Mesenchymal stem cell (in vitro differentiated cells and primary cell): ENCODE measurements around the gene KANK4.

Source experiments
- DNase-seq: peaks from one replicate; pipeline ENCODE4 v3.0.0-alpha.2; 2013
- H2AFZ ChIP-seq: one replicate; pipeline ENCODE4 v1.6.1; 2013; ENCODE audit warnings: low read depth, mild to moderate bottlenecking, control low read depth, inconsistent platforms, low read length, moderate library complexity
- H2AK5ac ChIP-seq: 2 replicates; pipeline ENCODE4 v1.6.1; 2013; ENCODE audit warnings: low read length, moderate library complexity, mild to moderate bottlenecking, inconsistent platforms; ENCODE audit not compliant: severe bottlenecking
- H2BK120ac ChIP-seq: one replicate; pipeline ENCODE4 v1.6.1; 2013; ENCODE audit warnings: low read depth, mild to moderate bottlenecking, inconsistent platforms, low read length, moderate library complexity
- H2BK12ac ChIP-seq, 2 experiments: one replicate each; pipeline ENCODE4 v1.6.1; 2013; ENCODE audit warnings: inconsistent platforms in 2 of 2, low read length in 2 of 2, mild to moderate bottlenecking in 2 of 2, moderate library complexity in 2 of 2, control low read depth in 1 of 2
- H2BK15ac ChIP-seq: one replicate; pipeline ENCODE4 v1.6.1; 2013; ENCODE audit warnings: mild to moderate bottlenecking, low read depth, inconsistent platforms; ENCODE audit not compliant: poor library complexity, severe bottlenecking
- H2BK5ac ChIP-seq: 2 replicates; pipeline ENCODE4 v1.6.1; 2013; ENCODE audit warnings: low read depth, mild to moderate bottlenecking, low read length, control low read depth, inconsistent platforms; ENCODE audit not compliant: poor library complexity, severe bottlenecking
- H3K14ac ChIP-seq, 2 experiments: one replicate each; pipeline ENCODE4 v1.6.1; 2013; ENCODE audit warnings: inconsistent platforms in 2 of 2, low read length in 2 of 2, control low read depth in 1 of 2, mild to moderate bottlenecking in 1 of 2, moderate library complexity in 1 of 2
- H3K18ac ChIP-seq, 2 experiments: one replicate each; pipeline ENCODE4 v1.6.1; 2013; ENCODE audit warnings: inconsistent platforms in 2 of 2, low read length in 2 of 2, control low read depth in 1 of 2, low read depth in 1 of 2, mild to moderate bottlenecking in 1 of 2
- H3K23ac ChIP-seq, 2 experiments: one replicate each; pipeline ENCODE4 v1.6.1; 2013; ENCODE audit warnings: inconsistent platforms in 2 of 2, low read length in 2 of 2, mild to moderate bottlenecking in 2 of 2, moderate library complexity in 2 of 2, control low read depth in 1 of 2
- H3K27ac ChIP-seq: 2 replicates; pipeline ENCODE4 v1.5.1; 2013; ENCODE audit warnings: mild to moderate bottlenecking, moderate library complexity, low read length, control low read depth, inconsistent platforms; ENCODE audit not compliant: poor library complexity, severe bottlenecking
- H3K27me3 ChIP-seq, 2 experiments: 2 replicates each; pipeline versions ENCODE4 v1.6.1 to v1.7.0; 2013; ENCODE audit warnings: low read length in 2 of 2, mild to moderate bottlenecking in 2 of 2, moderate library complexity in 2 of 2, control low read depth in 1 of 2, inconsistent platforms in 1 of 2; ENCODE audit not compliant: control insufficient read depth in 1 of 2, insufficient read depth in 1 of 2
- H3K36me3 ChIP-seq, 2 experiments: 2 replicates each; pipeline versions ENCODE4 v1.6.1 to v1.7.0; 2013; ENCODE audit warnings: low read length in 2 of 2, control low read depth in 1 of 2, inconsistent platforms in 1 of 2, low read depth in 1 of 2, mild to moderate bottlenecking in 1 of 2; ENCODE audit not compliant: insufficient read depth in 2 of 2, control insufficient read depth in 1 of 2
- H3K4ac ChIP-seq, 2 experiments: one replicate each; pipeline ENCODE4 v1.6.1; 2013; ENCODE audit warnings: inconsistent platforms in 2 of 2, low read length in 2 of 2, mild to moderate bottlenecking in 2 of 2, moderate library complexity in 2 of 2, control low read depth in 1 of 2, low read depth in 1 of 2
- H3K4me1 ChIP-seq: 2 replicates; pipeline ENCODE4 v1.6.1; 2013; ENCODE audit warnings: low read depth, low read length, control low read depth; ENCODE audit not compliant: control insufficient read depth, insufficient read depth
- H3K4me2 ChIP-seq: 2 replicates; pipeline ENCODE4 v1.6.1; 2013; ENCODE audit warnings: low read length, mild to moderate bottlenecking, inconsistent platforms; ENCODE audit not compliant: poor library complexity, severe bottlenecking
- H3K4me3 ChIP-seq, 2 experiments: 2 replicates each; pipeline versions ENCODE4 v1.5.1 to v1.7.0; 2013; ENCODE audit warnings: low read length in 2 of 2, mild to moderate bottlenecking in 2 of 2, control low read depth in 1 of 2, low read depth in 1 of 2; ENCODE audit not compliant: insufficient read depth in 1 of 2
- H3K79me1 ChIP-seq: replicated peaks from 2 replicates; pipeline ENCODE4 v1.6.1; 2013; ENCODE audit warnings: mild to moderate bottlenecking, control low read depth, low read length, inconsistent platforms; ENCODE audit not compliant: poor library complexity, severe bottlenecking
- H3K9ac ChIP-seq: 2 replicates; pipeline ENCODE4 v1.7.0; 2013; ENCODE audit warnings: mild to moderate bottlenecking, low read length, moderate library complexity
- H3K9me3 ChIP-seq: 2 replicates; pipeline ENCODE4 v1.7.0; 2013; ENCODE audit warnings: mild to moderate bottlenecking, low read length; ENCODE audit not compliant: control insufficient read depth
- H4K8ac ChIP-seq: one replicate; pipeline ENCODE4 v1.6.1; 2013; ENCODE audit warnings: inconsistent platforms, mild to moderate bottlenecking, low read length, moderate library complexity
- H4K91ac ChIP-seq: one replicate; pipeline ENCODE4 v1.6.1; 2013; ENCODE audit warnings: mild to moderate bottlenecking, low read length, inconsistent platforms
- WGBS: methylation state at CpG from one replicate; pipeline ENCODE4 v1.1.7; 2013; ENCODE audit warnings: mixed read lengths; 5-methylcytosine and 5-hydroxymethylcytosine counted together

KANK4 gene

GRCh38 chr1:62271948-62272728 is 47.1 kb downstream of the KANK4 start:
- WGBS = 22% methylated on average over 12 of the region's 13 CpGs
- H3K4ac ChIP-seq = no peak overlapping the region
- no peak overlapping the region for H3K23ac ChIP-seq
- no peaks in the 10 kb centered on the region for H3K9me3 ChIP-seq
- no peaks in the 10 kb centered on the region for H3K36me3 ChIP-seq
- H2BK5ac ChIP-seq = no peak overlapping the region
- H3K4me1 ChIP-seq = no peaks in the 10 kb centered on the region
- H2AK5ac ChIP-seq = no peak overlapping the region
- peak overlapping the region; percentile 9 for H4K8ac ChIP-seq
- H4K91ac ChIP-seq = no peak overlapping the region
- DNase-seq = peak; percentile 8
- no peak overlapping the region for H2AFZ ChIP-seq
- H2BK120ac ChIP-seq = no peak overlapping the region
- no peak overlapping the region for H3K4me3 ChIP-seq
- no peaks in the 10 kb centered on the region for H3K79me1 ChIP-seq
- no peak overlapping the region for H3K14ac ChIP-seq
- no peak overlapping the region for H3K9ac ChIP-seq
- H3K27me3 ChIP-seq = peaks cover 7 to 11% of the 10 kb centered on the region in 2 experiments
- no peak overlapping the region for H3K27ac ChIP-seq
- H2BK12ac ChIP-seq = no peak overlapping the region
- H2BK15ac ChIP-seq = no peak overlapping the region
- H3K18ac ChIP-seq = no peak overlapping the region
- H3K4me2 ChIP-seq = no peak overlapping the region

DNA sequence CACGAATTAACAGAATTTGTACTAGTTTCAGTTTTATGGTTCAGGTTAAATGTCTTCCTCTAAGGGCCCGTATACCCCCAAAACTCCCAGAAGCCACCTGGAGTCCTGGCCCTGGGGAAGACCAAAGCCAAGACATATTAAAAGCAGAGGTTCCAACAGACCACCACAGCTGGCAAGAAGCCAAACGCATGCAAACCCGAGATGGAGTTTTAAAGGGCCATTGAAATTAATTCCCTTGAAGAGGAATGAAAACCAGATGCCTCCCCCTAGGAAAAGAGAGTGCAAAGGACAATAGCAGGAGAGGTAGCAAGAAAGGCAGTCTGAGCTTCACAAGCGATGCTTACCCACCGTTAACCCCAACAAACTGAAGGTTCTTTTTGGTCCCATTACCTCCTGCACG is 48.1 kb downstream of the KANK4 start:
- Histone ChIP-seq H2BK12ac (no peak overlapping the region), H3K23ac (no peak overlapping the region), H3K4me1 (peaks cover 3% of the 10 kb centered on the region), H4K91ac (no peak overlapping the region), H2BK120ac (no peak overlapping the region), H3K4me2 (no peak overlapping the region), H3K27ac (no peak overlapping the region), H3K9me3 (no peaks in the 10 kb centered on the region), H3K79me1 (no peaks in the 10 kb centered on the region), H3K18ac (no peak overlapping the region), H2AK5ac (no peak overlapping the region), H4K8ac (no peak overlapping the region), H3K9ac (no peak overlapping the region), H3K14ac (no peak overlapping the region), H2BK15ac (no peak overlapping the region), H3K4ac (no peak overlapping the region), H3K27me3 (peaks cover 10 to 11% of the 10 kb centered on the region in 2 experiments), H2AFZ (no peak overlapping the region), H3K4me3 (no peak overlapping the region), H2BK5ac (no peak overlapping the region), H3K36me3 (no peaks in the 10 kb centered on the region)
- WGBS = 78% methylated on average over 7 of the region's 7 CpGs
- DNase-seq = no peak

DNA sequence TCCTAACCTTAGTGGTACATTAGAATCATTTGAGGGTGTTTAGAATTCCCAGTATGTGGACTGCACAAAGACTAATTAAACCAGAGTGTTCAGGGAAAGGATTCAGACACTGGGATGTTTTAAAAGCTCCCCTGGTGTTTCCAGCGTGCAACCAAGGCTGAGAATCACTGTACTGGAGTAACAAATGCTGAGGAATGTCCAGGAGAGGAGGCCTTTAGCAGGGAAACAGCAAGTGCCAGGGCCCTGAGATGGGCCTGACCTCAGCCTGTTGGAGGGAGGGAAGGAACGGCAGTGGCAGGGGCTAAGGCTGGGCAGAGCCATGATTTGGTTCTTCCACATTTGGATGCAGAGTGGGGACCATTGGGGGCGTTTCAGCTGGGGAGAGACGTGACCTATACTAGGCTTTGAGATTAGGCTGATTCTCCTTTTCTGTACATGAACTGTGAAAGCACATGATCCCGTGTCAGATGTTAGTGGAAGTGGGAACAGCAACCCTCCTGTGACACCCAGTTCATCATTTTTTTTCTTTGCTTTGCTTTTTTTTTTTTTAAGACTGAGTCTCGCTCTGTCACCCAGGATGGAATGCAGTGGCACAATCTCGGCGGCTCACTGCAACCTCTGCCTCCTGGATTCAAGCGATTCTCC is 49.3 kb downstream of the KANK4 start:
- Histone ChIP-seq H2AK5ac (no peak overlapping the region), H2BK5ac (no peak overlapping the region), H3K9me3 (no peaks in the 10 kb centered on the region), H3K79me1 (no peaks in the 10 kb centered on the region), H3K4me1 (peaks cover 4% of the 10 kb centered on the region), H4K91ac (no peak overlapping the region), H3K18ac (no peak overlapping the region), H3K4ac (no peak overlapping the region), H3K23ac (no peak overlapping the region), H3K36me3 (no peaks in the 10 kb centered on the region), H3K14ac (no peak overlapping the region), H3K9ac (no peak overlapping the region), H2AFZ (no peak overlapping the region), H2BK120ac (no peak overlapping the region), H2BK15ac (no peak overlapping the region), H3K4me3 (no peak overlapping the region), H3K27me3 (peaks cover 11% of the 10 kb centered on the region in 2 experiments), H2BK12ac (no peak overlapping the region), H3K4me2 (no peak overlapping the region), H4K8ac (no peak overlapping the region), H3K27ac (no peak overlapping the region)
- no peak for DNase-seq
- 79% methylated on average over 9 of the region's 9 CpGs for WGBS

- H4K91ac ChIP-seq = no peak overlapping the region
- no peak overlapping the region for H2BK5ac ChIP-seq
- no peak overlapping the region for H3K27ac ChIP-seq
- no peak overlapping the region for H2BK12ac ChIP-seq
- WGBS = no CpG with 5 or more reads among the region's 1 CpG
- no peaks in the 10 kb centered on the region for H3K36me3 ChIP-seq
- H3K14ac ChIP-seq = no peak overlapping the region
- no peak overlapping the region for H4K8ac ChIP-seq
- peaks cover 11% of the 10 kb centered on the region in 2 experiments for H3K27me3 ChIP-seq
- no peak overlapping the region for H3K18ac ChIP-seq
- no peak overlapping the region for H3K4me2 ChIP-seq
- H3K23ac ChIP-seq = no peak overlapping the region
- no peak overlapping the region for H3K4ac ChIP-seq
- H3K9ac ChIP-seq = no peak overlapping the region
- no peak overlapping the region for H2BK15ac ChIP-seq
- peaks cover 4% of the 10 kb centered on the region for H3K4me1 ChIP-seq
- no peak overlapping the region for H2AFZ ChIP-seq
- H2AK5ac ChIP-seq = no peak overlapping the region
- no peaks in the 10 kb centered on the region for H3K9me3 ChIP-seq
- DNase-seq = no peak
- H3K79me1 ChIP-seq = no peaks in the 10 kb centered on the region
- H2BK120ac ChIP-seq = no peak overlapping the region
- no peak overlapping the region for H3K4me3 ChIP-seq
Measured at GRCh38 chr1:62269439-62269838, 49.8 kb downstream of the KANK4 start.
